IMR-90 (cell line): ENCODE measurements around the gene BDKRB1. TPM values are rescaled to one million over a fixed set of nuclear protein-coding genes. Genes with fewer than 3 reads are reported as not detected.

Experiments
- ATAC-seq: fragments of 200-7000 bp; cut with Tn5 transposase; 2 replicates; pipeline ENCODE4 v1.9.1; 2020; ENCODE audit warnings: low read depth, mild to moderate bottlenecking, moderate library complexity
- BruUV-seq: library from RNA; stranded (reverse); fragments of 400-500 nt; replicated peaks from 2 replicates; lab custom pipeline; 2021; lab: Mats Ljungman, UMichigan
- CTCF ChIA-PET: fragments of 300-600 bp; formaldehyde crosslinking; extraction: SDS; loops from one replicate; lab custom pipeline; 2021; ENCODE audit warnings: antibody characterized with exemption; lab: Yijun Ruan, JAX
- POLR2A ChIA-PET: fragments of 300-600 bp; sonication (Branson Sonifier 250); formaldehyde crosslinking; loops from one replicate; lab custom pipeline; 2022; ENCODE audit warnings: antibody characterized with exemption; ENCODE audit not compliant: unreplicated experiment; lab: Charles Lee
- DNase-seq: peaks from one replicate; pipeline ENCODE4 v3.0.0; 2013
- H2AFZ ChIP-seq: replicated peaks from 2 replicates; pipeline ENCODE3; 2013; ENCODE audit warnings: low read length, mild to moderate bottlenecking; ENCODE audit not compliant: poor library complexity
- H2AK5ac ChIP-seq: 2 replicates; pipeline ENCODE4 v1.6.1; 2013; ENCODE audit warnings: low read depth, low read length, inconsistent platforms
- H2AK9ac ChIP-seq: replicated peaks from 2 replicates; pipeline ENCODE3; 2013; ENCODE audit warnings: mild to moderate bottlenecking, low read depth, low read length, moderate library complexity; ENCODE audit not compliant: poor library complexity
- H2BK120ac ChIP-seq: 2 replicates; pipeline ENCODE4 v1.6.1; 2013; ENCODE audit warnings: low read depth, low read length, inconsistent platforms
- H2BK15ac ChIP-seq: 3 replicates; pipeline ENCODE4 v1.6.1; 2013; ENCODE audit warnings: low read depth, low read length, inconsistent platforms
- H2BK20ac ChIP-seq: 2 replicates; pipeline ENCODE4 v1.6.1; 2013; ENCODE audit warnings: low read depth, mild to moderate bottlenecking, inconsistent platforms, low read length, moderate library complexity
- H2BK5ac ChIP-seq: 2 replicates; pipeline ENCODE4 v1.6.1; 2013; ENCODE audit warnings: mild to moderate bottlenecking, low read depth, low read length, inconsistent platforms; ENCODE audit not compliant: poor library complexity, severe bottlenecking
- H3K14ac ChIP-seq: replicated peaks from 2 replicates; pipeline ENCODE4 v1.6.1; 2013; ENCODE audit warnings: low read depth, low read length, inconsistent platforms
- H3K18ac ChIP-seq: 2 replicates; pipeline ENCODE4 v1.6.1; 2013; ENCODE audit warnings: low read depth, low read length, control low read depth
- H3K23ac ChIP-seq: 2 replicates; pipeline ENCODE4 v1.6.1; 2013; ENCODE audit warnings: low read depth, low read length, inconsistent platforms
- H3K27ac ChIP-seq: 2 replicates; pipeline ENCODE4 v1.5.1; 2013; ENCODE audit warnings: mild to moderate bottlenecking, control low read depth, low read length; ENCODE audit not compliant: insufficient read depth
- H3K27me3 ChIP-seq: 2 replicates; pipeline ENCODE4 v1.6.1; 2013; ENCODE audit warnings: low read length; ENCODE audit not compliant: control insufficient read depth, insufficient read depth
- H3K36me3 ChIP-seq: 2 replicates; pipeline ENCODE4 v1.6.1; 2013; ENCODE audit warnings: low read length, mixed read lengths; ENCODE audit not compliant: control insufficient read depth, insufficient read depth
- H3K4ac ChIP-seq: 2 replicates; pipeline ENCODE4 v1.6.1; 2013; ENCODE audit warnings: low read depth, low read length, inconsistent platforms
- H3K4me1 ChIP-seq: 2 replicates; pipeline ENCODE4 v1.6.1; 2013; ENCODE audit warnings: low read length, mixed read lengths; ENCODE audit not compliant: control insufficient read depth, insufficient read depth
- H3K4me2 ChIP-seq: 2 replicates; pipeline ENCODE4 v1.6.1; 2013; ENCODE audit warnings: low read depth, mild to moderate bottlenecking, control low read depth, low read length, moderate library complexity
- H3K4me3 ChIP-seq: 2 replicates; pipeline ENCODE4 v1.5.1; 2013; ENCODE audit warnings: low read depth, mild to moderate bottlenecking, control low read depth, low read length, moderate library complexity; ENCODE audit not compliant: insufficient read depth
- H3K56ac ChIP-seq: 2 replicates; pipeline ENCODE4 v1.6.1; 2013; ENCODE audit warnings: low read length, inconsistent platforms; ENCODE audit not compliant: insufficient read depth; ENCODE audit errors: extremely low read depth
- H3K79me1 ChIP-seq, 2 experiments: 2 replicates each; pipeline ENCODE4 v1.6.1; 2013; ENCODE audit warnings: low read length in 2 of 2, inconsistent platforms in 1 of 2, low read depth in 1 of 2
- H3K9ac ChIP-seq: 2 replicates; pipeline ENCODE4 v1.6.1; 2013; ENCODE audit warnings: low read depth, low read length, control low read depth
- H3K9me1 ChIP-seq: 2 replicates; pipeline ENCODE4 v1.6.1; 2013; ENCODE audit warnings: low read length, inconsistent platforms; ENCODE audit not compliant: insufficient read depth
- H3K9me3 ChIP-seq: 2 replicates; pipeline ENCODE4 v1.6.1; 2013; ENCODE audit warnings: low read length; ENCODE audit not compliant: control insufficient read depth, insufficient read depth
- H4K20me1 ChIP-seq: 2 replicates; pipeline ENCODE4 v1.6.1; 2013; ENCODE audit warnings: low read length, inconsistent platforms; ENCODE audit not compliant: insufficient read depth
- H4K5ac ChIP-seq: 2 replicates; pipeline ENCODE4 v1.6.1; 2013; ENCODE audit warnings: mild to moderate bottlenecking, low read depth, low read length, control low read depth
- H4K8ac ChIP-seq, 2 experiments: 2 replicates each; pipeline ENCODE4 v1.6.1; 2013; ENCODE audit warnings: low read depth in 2 of 2, low read length in 2 of 2, control low read depth in 1 of 2, inconsistent platforms in 1 of 2
- H4K91ac ChIP-seq: 2 replicates; pipeline ENCODE4 v1.6.1; 2013; ENCODE audit warnings: low read depth, low read length, inconsistent platforms; ENCODE audit not compliant: insufficient read depth
- CHD1 ChIP-seq: IDR thresholded peaks from 2 replicates; pipeline ENCODE4 v1.6.1; 2012; ENCODE audit warnings: low read depth, low read length, improper control_type of control experiment
- MAFK ChIP-seq: IDR thresholded peaks from 2 replicates; pipeline ENCODE4 v1.6.1; 2012; ENCODE audit warnings: low read depth, low read length, improper control_type of control experiment
- MAZ ChIP-seq: IDR thresholded peaks from 2 replicates; pipeline ENCODE4 v1.6.1; 2012; ENCODE audit warnings: low read depth, mild to moderate bottlenecking, low read length, improper control_type of control experiment, moderate library complexity, borderline replicate concordance
- MXI1 ChIP-seq: IDR thresholded peaks from 2 replicates; pipeline ENCODE4 v1.6.1; 2012; ENCODE audit warnings: low read depth, mild to moderate bottlenecking, low read length, moderate library complexity, borderline replicate concordance
- POLR2A ChIP-seq: IDR thresholded peaks from 2 replicates; pipeline ENCODE4 v1.6.1; 2012; ENCODE audit warnings: mild to moderate bottlenecking, low read depth, low read length
- RAD21 ChIP-seq: IDR thresholded peaks from 2 replicates; pipeline ENCODE4 v1.6.1; 2012; ENCODE audit warnings: low read length, improper control_type of control experiment
- RFX5 ChIP-seq: IDR thresholded peaks from 2 replicates; pipeline ENCODE4 v1.8.0; 2012; ENCODE audit warnings: low read depth, mild to moderate bottlenecking, low read length, moderate library complexity
- WGBS, 2 experiments: methylation state at CpG; one replicate each; pipeline versions ENCODE4 v1.1.5 to v1.1.7; 2013; ENCODE audit warnings: missing lambda C conversion rate in 2 of 2; ENCODE audit not compliant: insufficient read length in 1 of 2; ENCODE audit errors: extremely low coverage in 2 of 2; 5-methylcytosine and 5-hydroxymethylcytosine counted together
- dilution Hi-C: fragments of 300-500 bp; cut with HindIII; formaldehyde crosslinking; loops from one replicate; pipeline ENCODE4 v1.14.3; 2018; ENCODE audit warnings: low sequenced_read_pairs; ENCODE audit not compliant: unreplicated experiment
- in situ Hi-C: fragments of 300-500 bp; cut with MboI; formaldehyde crosslinking; loops from 3 replicates; pipeline ENCODE4 v1.14.3; 2019; ENCODE audit warnings: low sequenced_read_pairs, inconsistent platforms, mixed read lengths
- intact Hi-C: fragments of 100-400 bp; cut with micrococcal nuclease; formaldehyde crosslinking; loops from 2 replicates; pipeline ENCODE4 v1.10.0; 2022
- polyA plus RNA-seq, 3 experiments: library from polyadenylated mRNA; depleted of rRNA; stranded (reverse); fragments of >200 nt; gene quantifications; 2 replicates each; pipeline ENCODE4 v1.2.3, GENCODE V29; 2012; ENCODE audit warnings: low replicate concordance in 1 of 3
- total RNA-seq: library from RNA; depleted of rRNA; stranded (reverse); fragments of >200 nt; gene quantifications from 2 replicates; pipeline ENCODE4 v1.2.3, GENCODE V29; 2012

Gene BDKRB1
- total and polyA plus RNA-seq, 2 of the 4 experiments (the other 2 are of a cell fraction), result 56.5 to 130 TPM

- dilution Hi-C loops, result no loop called here
Measured at GRCh38 chr14:96303981-96304380, 48.0 kb downstream of the BDKRB1 start.

More at GRCh38 chr14:96303981-96304380, 48.0 kb downstream of the BDKRB1 start:
- Histone ChIP-seq H3K4me2 (no peak overlapping the region), H3K79me1 (no peaks in the 10 kb centered on the region), H3K9ac (no peak overlapping the region), H3K27ac (no peak overlapping the region), H2BK5ac (no peak overlapping the region), H3K36me3 (peaks cover 22% of the 10 kb centered on the region), H2BK20ac (no peak overlapping the region), H3K18ac (no peak overlapping the region), H2AK5ac (no peak overlapping the region), H4K20me1 (no peaks in the 10 kb centered on the region), H2BK120ac (no peak overlapping the region), H4K8ac (no peak overlapping the region), H2BK15ac (no peak overlapping the region), H3K56ac (no peak overlapping the region), H3K4me1 (no peaks in the 10 kb centered on the region), H2AFZ (no peak overlapping the region), H2AK9ac (no peak overlapping the region), H3K9me1 (no peaks in the 10 kb centered on the region; the same call in 1 of the 2 replicates), H3K23ac (no peak overlapping the region), H4K91ac (no peak overlapping the region), H3K4me3 (no peak overlapping the region), H4K5ac (no peak overlapping the region), H3K27me3 (no peaks in the 10 kb centered on the region), H3K14ac (no peak overlapping the region), H3K4ac (no peak overlapping the region), H3K9me3 (no peaks in the 10 kb centered on the region)
- TF ChIP-seq MAZ, result no peak
- no peak for TF ChIP-seq POLR2A
- no peak for TF ChIP-seq MXI1
- TF ChIP-seq RFX5, result no peak
- no peak for TF ChIP-seq MAFK
- no peak for TF ChIP-seq CHD1
- TF ChIP-seq RAD21, result no peak
- no CpG with 5 or more reads among the region's 3 CpGs for WGBS, 2 experiments
- ATAC-seq, result no peak
- POLR2A ChIA-PET, result no interaction called here
- CTCF ChIA-PET, result no interaction called here
- no TSS peak for BruUV-seq
- in situ Hi-C loops, result no loop called here
- DNase-seq, result no peak
- intact Hi-C loops, result no loop called here
